ENCODE results near the gene GALK2.
A peak's percentile ranks its signal among the peaks of the same experiment; 100 is the strongest.

DNA sequence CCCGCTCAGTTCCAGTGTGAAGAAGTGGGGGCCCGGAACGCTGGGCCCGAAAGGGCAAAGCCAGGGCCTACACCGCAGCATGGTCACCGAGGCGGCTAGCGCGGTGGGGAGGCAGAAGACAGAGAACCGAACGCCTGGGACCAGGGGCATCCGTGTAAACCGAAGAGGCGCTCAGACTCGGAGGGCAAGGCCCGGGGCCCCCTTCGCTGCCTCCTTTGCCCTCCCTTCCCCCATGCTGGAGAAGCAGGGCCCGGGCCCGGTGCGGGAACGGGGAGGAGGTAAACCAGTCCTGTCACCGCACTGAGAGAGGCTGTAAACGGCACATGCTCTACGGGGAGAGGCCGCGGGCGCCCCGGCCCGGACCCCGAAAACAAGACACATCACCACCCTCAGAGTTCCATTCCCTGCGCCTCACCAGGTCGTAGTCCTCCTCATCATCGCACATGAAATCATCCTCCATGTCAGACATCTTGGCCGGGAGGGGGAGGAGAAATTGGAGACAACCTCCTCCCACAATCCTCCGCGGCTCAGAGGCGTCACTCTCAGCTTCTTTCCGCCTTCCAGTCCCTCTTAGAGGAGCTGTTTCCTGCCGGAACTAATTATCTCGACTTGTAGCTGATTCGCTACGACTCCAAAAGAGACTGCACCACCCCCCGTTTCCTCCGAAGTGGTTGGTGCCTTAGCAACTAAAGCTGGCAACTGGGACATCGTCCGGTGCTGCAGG is 14.8 kb upstream of the GALK2 start, which contains the start of gene COPS2:
- TF ChIP-seq, protein P1, sequence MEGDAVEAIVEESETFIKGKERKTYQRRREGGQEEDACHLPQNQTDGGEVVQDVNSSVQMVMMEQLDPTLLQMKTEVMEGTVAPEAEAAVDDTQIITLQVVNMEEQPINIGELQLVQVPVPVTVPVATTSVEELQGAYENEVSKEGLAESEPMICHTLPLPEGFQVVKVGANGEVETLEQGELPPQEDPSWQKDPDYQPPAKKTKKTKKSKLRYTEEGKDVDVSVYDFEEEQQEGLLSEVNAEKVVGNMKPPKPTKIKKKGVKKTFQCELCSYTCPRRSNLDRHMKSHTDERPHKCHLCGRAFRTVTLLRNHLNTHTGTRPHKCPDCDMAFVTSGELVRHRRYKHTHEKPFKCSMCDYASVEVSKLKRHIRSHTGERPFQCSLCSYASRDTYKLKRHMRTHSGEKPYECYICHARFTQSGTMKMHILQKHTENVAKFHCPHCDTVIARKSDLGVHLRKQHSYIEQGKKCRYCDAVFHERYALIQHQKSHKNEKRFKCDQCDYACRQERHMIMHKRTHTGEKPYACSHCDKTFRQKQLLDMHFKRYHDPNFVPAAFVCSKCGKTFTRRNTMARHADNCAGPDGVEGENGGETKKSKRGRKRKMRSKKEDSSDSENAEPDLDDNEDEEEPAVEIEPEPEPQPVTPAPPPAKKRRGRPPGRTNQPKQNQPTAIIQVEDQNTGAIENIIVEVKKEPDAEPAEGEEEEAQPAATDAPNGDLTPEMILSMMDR (IDR thresholded peaks at IDR 0.05), result peak in 3 of 4 experiments; percentile 15 to 29 (median 21)
- TF ChIP-seq POLR2AphosphoS5 (IDR thresholded peaks at IDR 0.05), result peak; percentile 99
- TF ChIP-seq POLR2A (IDR thresholded peaks at IDR 0.05), result peak; percentile 48
